Astrocyte of the cerebellum (primary cell): Measurements from ENCODE around the gene TPI1.
A peak's percentile ranks its signal among the peaks of the same experiment; 100 is the strongest.

Source experiments
- DNase-seq: peaks from one replicate; pipeline ENCODE4 v3.0.0-alpha.2; 2011; ENCODE audit warnings: low read depth
- H3K4me3 ChIP-seq: 2 replicates; pipeline ENCODE4 v1.5.1; 2011; ENCODE audit warnings: mild to moderate bottlenecking, low read depth, low read length, moderate library complexity
- CTCF ChIP-seq: IDR thresholded peaks from 2 replicates; pipeline ENCODE4 v1.5.1; 2012; ENCODE audit warnings: low read length, low read depth, moderate library complexity, mild to moderate bottlenecking; ENCODE audit errors: missing control alignments
- in situ Hi-C: cut with HindIII; loops from 2 replicates; pipeline ENCODE4 v1.10.0; 2017; ENCODE audit warnings: low sequenced_read_pairs

The TPI1 gene

GRCh38 chr12:6821591-6822425, 45.5 kb upstream of the TPI1 start, which contains the start of gene GPR162:
Gene GPR162, plus strand, starts transcription at chr12:6821821. Its CDS starts 2,078 bp downstream, at chr12:6823899.
- no peak for DNase-seq
- in situ Hi-C loops = no loop called here
- peak within 1 kb of the TSS; percentile 52 for H3K4me3 ChIP-seq
- no peak for TF ChIP-seq CTCF

GRCh38 chr12:6822426-6823135, 44.8 kb upstream of the TPI1 start:
- peak overlapping the region; percentile 52 for H3K4me3 ChIP-seq
- in situ Hi-C loops = no loop called here
- DNase-seq = no peak
- TF ChIP-seq CTCF = no peak

- DNase-seq = no peak
Observed at GRCh38 chr12:6823182-6824084, 43.9 kb upstream of the TPI1 start.

GRCh38 chr12:6824085-6824775, 43.1 kb upstream of the TPI1 start:
- H3K4me3 ChIP-seq = no peak overlapping the region
- TF ChIP-seq CTCF = no peak
- in situ Hi-C loops = no loop called here
- DNase-seq = no peak

More at GRCh38 chr12:6823182-6824084, 43.9 kb upstream of the TPI1 start:
- no peak for TF ChIP-seq CTCF
- in situ Hi-C loops = no loop called here
- H3K4me3 ChIP-seq = no peak overlapping the region

GRCh38 chr12:6824901-6825381, 42.4 kb upstream of the TPI1 start:
- no peak for DNase-seq
- TF ChIP-seq CTCF = no peak
- no peak overlapping the region for H3K4me3 ChIP-seq
- in situ Hi-C loops = no loop called here
